ENCODE data around the gene MTG1. TPM values are rescaled to one million over a fixed set of nuclear protein-coding genes. Genes with fewer than 3 reads are reported as not detected.

MTG1 gene
- total RNA-seq, 4 donors from 2014 or later = 24.6 to 32.8 (median 27.1) TPM

DNA sequence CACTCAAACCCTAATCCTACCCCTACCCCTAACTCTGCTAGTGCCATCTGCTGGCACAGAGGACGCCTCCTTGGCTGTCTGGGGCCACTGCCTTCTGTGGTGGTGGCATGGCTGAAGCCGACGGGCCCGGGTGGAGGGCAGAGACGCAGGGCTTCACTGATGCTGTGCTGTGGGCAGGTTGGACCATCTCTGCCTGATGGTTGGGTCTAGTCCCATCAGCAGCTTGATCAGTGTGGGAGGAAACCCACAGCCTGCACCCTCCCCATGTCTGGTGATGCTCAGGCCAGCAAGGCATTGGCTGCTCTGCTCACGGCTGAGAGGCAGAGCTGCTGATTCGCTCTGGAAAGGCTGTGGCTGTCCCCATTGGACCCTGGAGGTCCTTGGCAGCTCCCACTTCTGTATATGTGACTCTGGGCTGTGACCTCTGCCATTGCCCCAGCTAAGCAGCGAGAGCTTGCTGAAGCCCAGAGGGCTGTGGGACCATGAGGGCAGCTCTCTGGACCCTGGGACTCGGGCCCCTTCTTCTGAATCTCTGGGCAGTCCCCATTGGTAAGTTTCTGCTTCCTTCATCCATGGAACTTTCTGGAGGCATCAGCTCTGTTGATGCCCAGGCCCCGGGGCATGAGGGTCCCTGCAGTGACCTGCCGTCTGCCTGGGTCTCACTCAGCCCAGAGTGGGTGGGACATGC is 59.7 kb downstream of the MTG1 start, which contains the start of gene SCART1:
SCART1 (plus strand) TSS at position 430 of the 688 bp plus-strand sequence; CDS start at position 483, 53 bp downstream.
- Histone ChIP-seq H3K27ac (no peak within 1 kb of the TSS), H3K9me3 (peaks cover 0 to 9% (median 6%) of the 10 kb centered on the region in 3 donors), H3K36me3 (no peaks in the 10 kb centered on the region), H3K4me1 (no peaks in the 10 kb centered on the region), H3K27me3 (no peaks in the 10 kb centered on the region), H3K4me3 (no peak within 1 kb of the TSS)
- no peak for TF ChIP-seq POLR2A (IDR thresholded peaks at IDR 0.05)
- TF ChIP-seq, protein P1, sequence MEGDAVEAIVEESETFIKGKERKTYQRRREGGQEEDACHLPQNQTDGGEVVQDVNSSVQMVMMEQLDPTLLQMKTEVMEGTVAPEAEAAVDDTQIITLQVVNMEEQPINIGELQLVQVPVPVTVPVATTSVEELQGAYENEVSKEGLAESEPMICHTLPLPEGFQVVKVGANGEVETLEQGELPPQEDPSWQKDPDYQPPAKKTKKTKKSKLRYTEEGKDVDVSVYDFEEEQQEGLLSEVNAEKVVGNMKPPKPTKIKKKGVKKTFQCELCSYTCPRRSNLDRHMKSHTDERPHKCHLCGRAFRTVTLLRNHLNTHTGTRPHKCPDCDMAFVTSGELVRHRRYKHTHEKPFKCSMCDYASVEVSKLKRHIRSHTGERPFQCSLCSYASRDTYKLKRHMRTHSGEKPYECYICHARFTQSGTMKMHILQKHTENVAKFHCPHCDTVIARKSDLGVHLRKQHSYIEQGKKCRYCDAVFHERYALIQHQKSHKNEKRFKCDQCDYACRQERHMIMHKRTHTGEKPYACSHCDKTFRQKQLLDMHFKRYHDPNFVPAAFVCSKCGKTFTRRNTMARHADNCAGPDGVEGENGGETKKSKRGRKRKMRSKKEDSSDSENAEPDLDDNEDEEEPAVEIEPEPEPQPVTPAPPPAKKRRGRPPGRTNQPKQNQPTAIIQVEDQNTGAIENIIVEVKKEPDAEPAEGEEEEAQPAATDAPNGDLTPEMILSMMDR (IDR thresholded peaks at IDR 0.05) = no peak
- DNase-seq = no peak
- intact Hi-C loops (cut with DNase I) = no loop called here
- 74% methylated on average over 3 of the region's 11 CpGs; no CpG with 5 or more reads in 1 of the 2 donors for WGBS, 2 donors

DNA sequence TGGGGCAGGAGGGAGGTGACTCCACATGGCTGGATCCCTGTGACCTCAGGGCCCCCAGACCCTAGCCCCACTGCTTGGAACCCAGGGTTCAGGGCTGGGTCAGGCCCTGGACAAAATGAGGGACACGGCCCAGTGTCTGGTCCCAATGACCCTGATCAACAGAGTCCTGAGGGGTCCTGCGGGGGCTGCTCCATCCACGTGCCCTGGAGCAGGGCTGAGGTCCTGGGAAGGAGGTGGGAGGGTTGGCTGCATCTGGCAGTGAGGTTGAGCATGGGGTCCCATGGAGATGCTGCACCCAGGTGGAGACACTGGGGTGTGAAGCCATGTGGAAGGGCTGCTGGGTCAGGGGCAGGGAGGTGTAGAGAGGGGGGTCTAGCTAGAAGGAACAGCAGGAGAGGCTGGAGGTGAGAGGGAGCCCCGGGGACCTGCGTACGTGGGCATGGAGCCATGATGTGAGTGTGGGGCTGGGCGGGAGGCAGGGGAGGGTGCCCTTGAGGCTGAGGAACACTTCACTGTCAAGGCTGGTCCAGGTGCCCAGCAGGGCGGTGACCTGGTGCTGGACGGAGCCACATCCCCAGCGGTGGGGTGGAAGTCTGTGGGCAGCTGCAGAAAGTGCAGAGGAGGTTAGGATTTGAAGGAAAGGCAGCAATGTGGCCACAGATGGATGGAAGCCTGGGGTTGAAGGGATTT is 60.4 kb downstream of the MTG1 start:
- Histone ChIP-seq H3K27ac (no peak overlapping the region), H3K9me3 (peaks cover 0 to 2% (median 0%) of the 10 kb centered on the region in 3 donors), H3K36me3 (no peaks in the 10 kb centered on the region), H3K27me3 (no peaks in the 10 kb centered on the region), H3K4me1 (no peaks in the 10 kb centered on the region), H3K4me3 (no peak overlapping the region)
- intact Hi-C loops (cut with DNase I) = no loop called here
- WGBS, 2 donors = 81 to 89% methylated on average over 6 to 8 of the region's 10 CpGs
- no peak for TF ChIP-seq POLR2A (IDR thresholded peaks at IDR 0.05)
- TF ChIP-seq, protein P1 (IDR thresholded peaks at IDR 0.05) = no peak
- DNase-seq = no peak

DNA sequence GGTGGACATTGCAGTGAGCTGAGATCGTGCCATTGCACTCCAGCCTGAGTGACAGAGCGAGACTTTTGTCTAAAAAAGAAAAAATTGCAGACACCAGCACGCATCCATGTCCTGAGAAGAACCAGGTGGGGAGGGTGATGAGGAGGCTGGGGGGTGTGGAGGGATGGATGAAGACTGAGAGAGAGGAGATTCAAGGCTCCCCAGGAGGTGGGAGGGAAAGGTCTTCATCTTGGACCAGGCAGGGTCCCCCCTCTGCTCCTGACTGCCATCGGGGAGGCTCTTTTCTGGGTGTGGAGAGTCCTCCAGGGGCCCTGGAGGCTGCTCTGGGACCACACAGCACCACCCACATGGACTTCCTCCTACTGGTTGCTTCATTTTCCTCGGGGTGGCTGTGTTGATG is 61.2 kb downstream of the MTG1 start:
- peaks cover 0 to 5% (median 0%) of the 10 kb centered on the region in 3 donors for H3K36me3 ChIP-seq
- H3K9me3 ChIP-seq = no peaks in the 10 kb centered on the region
- no peak overlapping the region for H3K27ac ChIP-seq
- H3K4me1 ChIP-seq = no peaks in the 10 kb centered on the region
- DNase-seq = no peak
- WGBS, 2 donors = 84 to 86% methylated on average over 4 to 5 of the region's 5 CpGs
- intact Hi-C loops (cut with DNase I) = no loop called here
- TF ChIP-seq, protein P1 (IDR thresholded peaks at IDR 0.05) = no peak
- TF ChIP-seq POLR2A (IDR thresholded peaks at IDR 0.05) = no peak
- H3K27me3 ChIP-seq = no peaks in the 10 kb centered on the region
- no peak overlapping the region for H3K4me3 ChIP-seq

DNA sequence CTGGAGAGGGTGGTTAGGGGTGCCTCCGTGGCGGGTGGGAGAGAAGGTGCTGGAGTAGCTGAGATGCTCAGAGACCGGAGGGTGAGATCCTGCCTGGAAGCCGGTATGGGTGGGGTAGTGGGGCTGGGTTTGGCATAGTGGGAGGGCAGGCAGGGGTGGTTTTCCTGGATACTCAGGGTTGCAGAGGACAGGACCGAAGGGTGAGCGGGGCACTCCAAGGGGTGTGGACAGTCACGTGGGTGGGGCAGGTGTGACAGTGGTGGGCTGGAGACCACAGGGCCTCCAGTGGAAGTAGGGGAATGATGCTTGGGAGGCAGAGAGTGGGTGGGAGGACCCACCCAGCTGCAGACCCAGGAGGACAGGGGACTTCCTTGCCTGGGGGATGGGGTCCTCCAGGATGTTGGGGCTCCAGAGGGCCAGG is 61.7 kb downstream of the MTG1 start:
- WGBS, 2 donors = 82 to 100% methylated on average over 1 to 4 of the region's 7 CpGs
- no peaks in the 10 kb centered on the region for H3K27me3 ChIP-seq
- intact Hi-C loops (cut with DNase I) = no loop called here
- peaks cover 0 to 5% (median 0%) of the 10 kb centered on the region in 3 donors for H3K36me3 ChIP-seq
- no peak overlapping the region for H3K27ac ChIP-seq
- H3K9me3 ChIP-seq = no peaks in the 10 kb centered on the region
- TF ChIP-seq POLR2A (IDR thresholded peaks at IDR 0.05) = no peak
- TF ChIP-seq, protein P1 (IDR thresholded peaks at IDR 0.05) = no peak
- no peaks in the 10 kb centered on the region for H3K4me1 ChIP-seq
- no peak overlapping the region for H3K4me3 ChIP-seq
- no peak for DNase-seq

Measured in esophagus squamous epithelium (tissue), 5 donors.